GM12874 (cell line): ENCODE results near the gene SLC35F3.

Experiments
- CTCF ChIP-seq: IDR thresholded peaks from 2 replicates; pipeline ENCODE4 v1.5.1; 2011; ENCODE audit warnings: low read depth, mild to moderate bottlenecking, control low read depth, low read length, moderate library complexity; ENCODE audit not compliant: insufficient read depth

SLC35F3 gene

GRCh38 chr1:234134878-234135277, 230.4 kb downstream of the SLC35F3 start:
- no peak for TF ChIP-seq CTCF

GRCh38 chr1:234135501-234135900, 231.0 kb downstream of the SLC35F3 start:
- TF ChIP-seq CTCF = no peak

GRCh38 chr1:234136073-234136472, 231.6 kb downstream of the SLC35F3 start:
- no peak for TF ChIP-seq CTCF

GRCh38 chr1:234139966-234140365, 235.5 kb downstream of the SLC35F3 start:
- TF ChIP-seq CTCF = no peak

GRCh38 chr1:234140388-234140787, 235.9 kb downstream of the SLC35F3 start:
- TF ChIP-seq CTCF = no peak

- TF ChIP-seq CTCF = no peak
Measured at GRCh38 chr1:234141006-234141405, 236.5 kb downstream of the SLC35F3 start.

- TF ChIP-seq CTCF = no peak
Measured at GRCh38 chr1:234143681-234144080, 239.2 kb downstream of the SLC35F3 start.

GRCh38 chr1:234144901-234145300, 240.4 kb downstream of the SLC35F3 start:
- no peak for TF ChIP-seq CTCF
